NK-92 treated with Interleukin-12 subunit alpha and Interleukin-12 subunit beta, amount 100 ng/mL, for 24 hours (cell line): Measurements from ENCODE around the gene FBLN7.
"Not testable (repeated sequence)": the region's sequence is repeated elsewhere in the genome, so short reads cannot be mapped to it uniquely, and the experiment has no call there.

Experiments used
- DNase-seq: peaks from one replicate; lab custom pipeline; 2025; lab: John Stamatoyannopoulos, UW

The FBLN7 gene, protein sequence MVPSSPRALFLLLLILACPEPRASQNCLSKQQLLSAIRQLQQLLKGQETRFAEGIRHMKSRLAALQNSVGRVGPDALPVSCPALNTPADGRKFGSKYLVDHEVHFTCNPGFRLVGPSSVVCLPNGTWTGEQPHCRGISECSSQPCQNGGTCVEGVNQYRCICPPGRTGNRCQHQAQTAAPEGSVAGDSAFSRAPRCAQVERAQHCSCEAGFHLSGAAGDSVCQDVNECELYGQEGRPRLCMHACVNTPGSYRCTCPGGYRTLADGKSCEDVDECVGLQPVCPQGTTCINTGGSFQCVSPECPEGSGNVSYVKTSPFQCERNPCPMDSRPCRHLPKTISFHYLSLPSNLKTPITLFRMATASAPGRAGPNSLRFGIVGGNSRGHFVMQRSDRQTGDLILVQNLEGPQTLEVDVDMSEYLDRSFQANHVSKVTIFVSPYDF

DNA sequence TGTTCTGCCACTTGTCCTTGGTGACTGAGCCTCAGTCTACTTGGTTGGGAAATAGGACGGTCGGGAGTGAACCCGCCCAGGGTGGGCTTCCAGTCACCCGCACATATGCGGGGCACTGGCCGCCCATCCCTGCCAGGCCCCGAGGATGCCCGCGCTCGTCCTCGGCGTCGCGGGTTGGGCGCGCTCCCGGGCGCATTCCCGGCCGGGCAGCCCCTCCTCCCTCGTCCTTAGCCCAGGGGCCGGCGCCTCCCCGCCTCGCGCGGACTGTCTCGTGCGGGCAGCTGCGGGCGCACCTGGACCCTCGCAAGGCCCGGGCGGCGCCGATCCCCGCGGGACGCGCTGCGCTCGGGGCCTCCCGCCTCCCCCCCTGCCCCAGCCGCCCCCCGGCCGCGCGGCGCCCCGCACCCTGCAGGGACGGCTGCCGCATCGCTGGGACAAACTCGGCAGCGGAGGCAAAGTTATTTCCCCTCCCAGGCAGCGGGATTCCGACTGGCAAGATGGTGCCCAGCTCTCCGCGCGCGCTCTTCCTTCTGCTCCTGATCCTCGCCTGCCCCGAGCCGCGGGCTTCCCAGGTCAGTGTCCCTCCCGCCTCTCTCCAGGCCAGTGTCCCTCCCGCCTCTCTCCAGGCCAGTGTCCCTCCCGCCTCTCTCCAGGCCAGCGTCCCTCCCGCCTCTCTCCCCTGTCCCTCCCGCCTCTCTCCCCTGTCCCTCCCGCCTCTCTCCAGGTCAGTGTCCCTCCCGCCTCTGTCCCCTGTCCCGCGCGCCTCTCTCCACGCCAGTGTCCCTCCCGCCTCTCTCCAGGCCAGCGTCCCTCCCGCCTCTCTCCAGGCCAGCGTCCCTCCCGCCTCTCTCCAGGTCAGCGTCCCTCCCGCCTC lies at the start of gene FBLN7:
Gene FBLN7, plus strand, starts transcription at position 227 of the 874 bp plus-strand sequence. Its CDS starts 271 bp downstream, at position 498.
- no peak for DNase-seq

DNA sequence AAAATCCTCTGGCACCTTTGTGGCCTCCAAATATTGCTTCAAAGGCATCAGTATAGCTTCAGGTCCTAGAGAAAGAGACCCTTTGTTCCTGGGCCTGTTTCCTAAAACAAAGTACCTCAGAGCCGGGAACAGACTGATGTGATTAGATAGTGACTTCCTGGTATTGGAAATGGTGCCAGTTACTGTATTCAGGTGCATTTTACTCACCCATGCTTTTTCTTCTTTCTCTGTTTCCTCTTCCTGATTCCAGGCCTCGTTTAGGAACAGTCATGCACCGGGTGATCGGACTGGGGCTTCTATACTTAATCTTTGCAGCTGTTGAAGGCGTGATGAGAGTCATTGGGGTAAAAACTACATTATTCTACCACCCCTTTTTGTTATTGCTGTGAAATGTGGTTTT lies 48.8 kb upstream of the FBLN7 start:
- DNase-seq, result no peak

DNA sequence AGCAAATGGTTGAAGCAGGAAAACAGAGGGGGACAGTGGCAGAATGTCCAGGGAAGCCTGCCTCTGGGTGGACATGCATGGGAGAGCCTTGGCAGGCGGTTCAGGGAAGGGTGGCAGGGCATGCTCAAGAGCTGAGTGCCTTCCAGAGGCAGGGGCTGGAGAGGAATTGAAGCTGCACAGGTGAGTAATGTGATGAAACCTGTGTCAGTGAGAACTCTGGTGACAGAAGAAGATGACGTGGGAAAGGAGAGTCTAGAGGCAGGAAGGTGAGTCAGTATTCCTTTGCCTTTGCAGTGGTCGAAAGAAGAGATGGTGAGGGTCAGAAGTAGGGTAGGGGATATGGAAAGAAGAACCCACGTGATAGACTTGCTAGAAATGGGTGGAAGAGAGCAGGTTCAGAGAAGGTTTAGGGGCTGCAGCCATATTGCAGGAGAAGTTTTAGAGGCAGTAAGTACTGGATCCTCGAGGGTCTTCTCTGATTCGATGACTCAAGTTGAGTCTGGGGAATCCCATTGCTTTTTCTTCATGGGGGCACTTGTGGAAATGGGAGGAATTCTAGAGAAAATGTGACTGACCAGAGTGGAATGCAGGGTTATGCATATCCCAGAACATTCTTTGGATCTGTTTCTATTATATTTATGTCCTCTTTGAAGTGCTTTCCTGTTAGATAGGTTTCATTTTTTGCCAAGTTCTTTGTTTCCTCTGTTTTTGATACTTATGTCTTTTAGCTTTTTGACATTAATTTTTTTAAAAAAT lies 45.7 kb upstream of the FBLN7 start:
- no peak for DNase-seq

DNA sequence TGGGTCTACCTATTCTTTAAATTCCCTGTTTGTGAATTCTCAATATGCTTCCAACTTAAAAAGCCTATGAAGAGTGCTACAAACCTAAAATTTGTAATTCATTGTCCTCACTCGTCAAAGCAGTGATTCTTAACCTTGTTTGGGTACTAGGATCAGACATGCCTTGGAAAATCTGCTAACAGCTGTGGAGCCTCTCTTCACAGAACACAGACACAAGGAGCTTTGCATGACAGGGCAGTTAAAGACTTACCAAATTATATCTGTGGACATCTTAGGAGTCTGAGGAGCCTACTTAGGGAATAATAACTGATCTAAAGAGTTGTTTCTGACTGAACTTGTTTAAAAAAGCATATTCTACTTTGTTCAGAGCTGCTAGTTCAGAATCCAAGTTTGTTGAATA lies 45.0 kb upstream of the FBLN7 start:
- no peak for DNase-seq

DNA sequence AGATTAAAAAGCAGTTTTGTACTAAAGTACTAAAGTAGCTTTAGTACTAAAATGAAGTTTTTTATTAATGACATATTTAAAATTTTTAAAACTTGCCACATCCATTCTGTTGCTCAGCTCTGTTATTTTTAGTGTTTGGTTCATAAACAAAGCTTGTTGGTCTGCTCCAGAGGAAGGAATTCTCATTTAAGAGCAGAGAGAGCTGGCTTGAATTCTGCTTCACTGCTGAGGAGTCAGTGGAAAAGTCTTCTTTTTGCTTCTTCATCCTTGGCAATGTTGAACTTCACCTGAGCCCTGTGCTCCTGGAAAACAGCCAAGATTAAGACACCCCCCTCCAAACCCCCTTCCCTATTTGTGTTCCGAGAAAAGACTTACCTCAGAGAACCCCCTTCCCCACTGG lies 42.5 kb upstream of the FBLN7 start:
- DNase-seq, result no peak

DNA sequence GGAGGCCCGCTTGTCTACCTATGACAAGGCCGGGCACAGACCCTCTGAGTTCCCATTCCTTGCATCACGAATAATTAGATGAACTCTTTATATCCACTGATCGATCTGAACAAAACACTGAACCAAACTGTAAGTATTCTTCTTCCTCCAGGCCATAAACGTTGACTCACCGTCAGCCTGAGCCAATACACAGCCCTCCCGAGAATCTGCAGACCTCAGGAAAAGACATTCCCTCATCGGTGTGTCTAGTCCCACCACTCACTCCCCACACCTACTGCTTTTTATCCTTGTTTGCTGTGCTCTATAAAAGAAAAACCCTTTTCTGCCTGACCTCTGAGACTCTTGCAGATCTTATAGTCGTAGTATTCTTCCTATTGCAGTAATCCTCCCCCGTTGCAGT lies 42.1 kb upstream of the FBLN7 start:
- DNase-seq, result no peak

DNA sequence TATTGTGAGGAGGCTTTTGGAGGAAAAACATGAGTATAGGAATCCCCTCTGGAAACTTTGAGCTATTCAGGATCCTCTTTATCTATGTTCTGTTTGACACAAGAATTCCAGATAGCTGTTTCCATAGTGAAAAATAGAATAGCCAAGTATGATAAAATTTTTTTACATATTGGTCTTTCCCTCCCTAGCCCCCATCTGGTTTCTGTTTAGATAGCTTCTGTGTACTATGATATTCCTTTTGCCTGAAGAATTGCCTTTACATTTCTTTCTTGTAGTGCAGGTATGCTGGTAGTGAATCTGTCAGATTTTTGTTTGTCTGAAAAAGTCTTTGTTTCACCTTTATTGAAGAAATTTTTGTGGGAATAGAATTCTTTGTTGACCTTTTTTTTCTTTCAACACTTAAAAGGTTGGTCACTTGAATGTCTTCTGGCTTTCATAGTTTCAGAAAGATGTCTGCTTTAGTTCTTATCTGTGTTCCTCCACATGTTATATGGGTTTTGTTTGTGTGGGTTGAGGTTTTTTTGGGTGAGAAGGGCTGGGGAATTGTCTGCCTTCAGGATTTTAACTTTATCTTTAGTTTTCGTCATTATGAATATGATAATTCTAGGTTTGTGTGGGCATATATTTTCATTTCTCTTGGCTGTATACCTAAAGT lies 29.9 kb upstream of the FBLN7 start:
- DNase-seq, result no peak

DNA sequence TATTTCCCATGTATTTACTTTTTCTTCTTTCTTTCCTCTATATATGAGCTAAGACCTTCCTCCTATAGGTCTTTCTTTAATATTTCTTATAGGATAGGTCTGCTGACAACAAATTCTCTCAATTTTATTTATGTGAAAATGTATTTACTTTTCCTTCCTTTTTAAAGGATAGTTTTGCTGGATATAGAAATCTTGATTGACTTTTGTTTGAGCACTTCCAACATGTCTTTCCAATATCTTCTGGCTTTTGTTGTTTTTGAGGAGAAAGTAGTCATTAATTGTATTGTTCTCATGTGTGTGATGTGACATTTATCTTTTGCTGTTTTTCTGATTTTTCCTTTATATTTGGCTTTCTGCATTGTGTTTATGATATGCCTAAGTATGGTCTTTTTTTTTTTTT lies 28.9 kb upstream of the FBLN7 start:
- DNase-seq, result no peak

DNA sequence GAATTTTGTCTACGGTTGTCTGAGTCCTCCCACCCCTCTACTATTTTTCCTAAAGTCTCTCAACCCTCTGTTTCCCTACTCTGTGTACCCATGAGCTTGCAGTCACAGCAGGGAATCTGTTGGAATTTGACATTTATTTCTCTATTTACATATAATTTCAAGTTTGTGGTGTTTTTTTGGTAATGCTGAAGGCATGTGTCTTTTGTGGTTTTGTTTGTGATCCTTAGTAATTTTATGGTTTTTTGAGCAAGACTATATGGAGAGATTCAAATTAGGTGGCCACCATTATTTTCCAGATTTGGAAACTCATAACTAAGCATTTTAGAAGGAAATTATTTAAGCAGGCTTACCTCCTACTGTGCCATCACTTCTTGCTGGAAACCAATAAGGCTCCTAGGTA lies 27.2 kb upstream of the FBLN7 start:
- no peak for DNase-seq

DNA sequence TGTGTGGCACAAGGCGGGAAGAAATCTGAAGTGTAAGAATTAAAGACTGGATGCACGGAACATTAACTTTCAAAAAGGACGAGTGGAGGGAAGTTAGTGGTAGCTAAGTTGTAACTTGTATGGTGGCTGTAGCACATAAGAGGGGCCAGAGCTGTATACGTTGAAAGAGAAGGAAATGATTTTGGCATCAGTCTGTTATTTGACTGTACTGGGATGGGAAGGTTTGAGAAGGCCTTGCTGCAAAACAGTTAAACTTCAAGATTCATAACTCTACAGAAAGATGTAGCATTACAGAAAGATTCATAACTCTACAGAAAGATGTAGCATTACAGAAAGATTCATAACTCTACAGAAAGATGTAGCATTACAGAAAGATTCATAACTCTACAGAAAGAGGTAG lies 24.8 kb upstream of the FBLN7 start:
- DNase-seq, result not testable (repeated sequence)

DNA sequence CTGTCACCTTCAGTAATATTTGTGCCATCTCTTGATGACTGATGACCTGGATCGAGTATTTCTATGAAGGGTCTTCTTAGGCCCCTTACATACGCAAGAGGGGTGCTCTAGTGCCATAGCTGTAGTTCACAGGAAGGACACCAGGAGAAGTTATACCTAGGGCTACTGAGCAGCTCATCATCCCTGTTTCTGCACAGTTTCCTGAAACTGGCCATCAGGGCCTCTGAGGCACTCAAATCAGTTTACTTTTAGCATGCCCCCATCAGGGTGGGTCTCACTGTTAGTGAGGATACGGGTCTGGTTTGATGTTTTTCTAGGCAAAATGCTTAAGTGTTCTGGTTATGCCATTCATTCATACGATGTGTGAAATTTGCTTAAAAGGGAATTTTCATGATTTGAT lies 20.0 kb upstream of the FBLN7 start:
- DNase-seq, result no peak

DNA sequence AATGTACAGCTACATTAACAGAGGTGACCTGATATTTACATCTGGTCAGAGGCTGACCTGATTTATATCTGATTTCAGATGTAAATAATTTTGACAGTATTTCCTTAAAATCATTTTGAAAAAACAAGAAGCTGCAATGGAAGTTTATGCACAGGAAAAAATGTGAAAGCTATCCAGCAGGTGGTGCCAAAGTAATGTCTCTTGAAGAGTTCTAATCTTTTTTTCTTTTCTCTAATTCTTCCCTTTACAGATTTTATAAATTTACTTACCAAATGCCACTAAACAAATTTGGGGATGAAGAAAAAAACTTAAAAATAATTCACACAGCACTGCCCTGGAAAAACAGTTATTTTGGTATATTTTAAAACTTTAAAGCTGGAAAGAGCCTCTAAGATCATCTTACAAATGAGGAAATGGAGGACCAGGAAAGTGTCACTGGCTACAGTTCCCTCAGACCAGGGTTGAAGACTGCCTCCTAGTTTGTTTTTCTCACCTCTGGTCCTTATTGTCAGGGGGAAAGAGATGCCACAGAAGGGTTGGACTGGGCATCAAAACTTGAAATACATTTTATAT lies 16.4 kb upstream of the FBLN7 start:
- DNase-seq, result no peak

DNA sequence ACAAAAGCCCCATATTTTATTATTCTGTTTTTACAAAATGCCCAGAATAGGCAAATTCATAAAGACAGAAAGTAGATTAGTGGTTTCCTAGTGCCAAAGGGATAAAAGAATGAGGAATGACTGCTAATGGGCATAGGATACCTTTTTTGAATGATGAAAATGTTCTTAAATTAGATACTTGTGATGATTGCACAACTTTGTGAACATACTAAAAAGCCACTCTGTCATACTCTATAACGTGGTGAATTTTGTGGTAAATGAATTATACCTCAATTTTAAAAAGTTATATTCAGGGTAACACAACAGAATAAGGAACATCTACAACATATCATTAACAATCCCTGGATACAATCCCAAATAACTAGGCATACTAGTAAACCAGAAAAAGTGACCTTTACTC lies 9.1 kb upstream of the FBLN7 start:
- DNase-seq, result no peak

DNA sequence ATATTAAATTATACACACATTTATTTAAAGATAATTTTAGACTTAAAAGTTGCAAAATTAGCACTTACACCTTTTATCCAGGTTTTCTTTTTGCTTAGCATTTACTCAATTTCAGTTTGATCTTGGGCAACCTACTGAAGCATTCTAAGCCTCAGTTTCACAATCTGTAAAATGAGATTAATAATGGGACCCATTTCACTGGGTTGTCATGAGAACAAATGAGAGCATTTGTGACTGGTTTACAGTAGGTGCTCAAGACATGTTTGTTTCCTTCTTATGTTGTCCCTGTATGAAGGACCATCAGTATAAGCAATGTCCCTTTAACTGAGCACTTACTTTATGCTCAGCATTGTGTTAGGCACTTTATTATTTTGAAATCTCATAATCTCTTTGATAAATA lies 4.8 kb upstream of the FBLN7 start:
- DNase-seq, result no peak

DNA sequence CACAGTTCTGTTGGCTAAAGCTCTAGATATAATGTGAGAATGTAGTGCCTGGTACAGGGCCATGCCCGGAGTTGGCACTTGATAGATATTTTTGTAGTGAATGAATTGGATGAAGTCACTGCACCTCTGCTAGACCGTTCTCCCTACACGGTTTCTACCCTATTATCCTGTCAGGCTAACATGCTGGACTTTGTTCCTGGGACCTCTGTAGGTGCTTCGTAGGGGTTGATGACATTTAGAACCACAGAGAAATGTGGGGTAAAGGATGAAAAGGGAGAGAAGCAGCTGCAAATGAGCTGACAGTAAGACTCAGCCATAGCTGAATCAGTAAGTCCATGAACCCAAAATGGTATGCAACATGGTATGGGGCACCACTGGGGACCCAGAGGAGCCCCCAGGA lies 4.1 kb upstream of the FBLN7 start:
- no peak for DNase-seq

DNA sequence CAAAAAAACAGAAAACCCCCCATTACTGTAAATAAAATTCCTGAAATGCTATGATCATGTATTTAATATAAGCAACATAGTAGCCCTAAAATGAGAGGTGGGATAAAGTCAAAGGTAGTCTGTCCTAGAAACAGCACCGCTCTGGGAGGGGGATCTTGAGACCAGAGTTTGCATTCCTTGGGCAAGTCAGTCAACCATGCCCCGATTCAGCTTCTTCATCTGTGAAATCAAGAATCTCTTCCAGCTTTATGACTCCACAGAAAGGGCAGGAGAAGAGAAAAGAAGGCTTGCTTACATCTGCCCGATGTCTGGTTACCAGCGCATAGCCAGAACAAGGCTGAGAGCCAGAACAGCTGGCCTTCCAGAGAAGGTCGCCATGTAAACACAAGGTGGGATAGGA lies 2.1 kb upstream of the FBLN7 start:
- no peak for DNase-seq

DNA sequence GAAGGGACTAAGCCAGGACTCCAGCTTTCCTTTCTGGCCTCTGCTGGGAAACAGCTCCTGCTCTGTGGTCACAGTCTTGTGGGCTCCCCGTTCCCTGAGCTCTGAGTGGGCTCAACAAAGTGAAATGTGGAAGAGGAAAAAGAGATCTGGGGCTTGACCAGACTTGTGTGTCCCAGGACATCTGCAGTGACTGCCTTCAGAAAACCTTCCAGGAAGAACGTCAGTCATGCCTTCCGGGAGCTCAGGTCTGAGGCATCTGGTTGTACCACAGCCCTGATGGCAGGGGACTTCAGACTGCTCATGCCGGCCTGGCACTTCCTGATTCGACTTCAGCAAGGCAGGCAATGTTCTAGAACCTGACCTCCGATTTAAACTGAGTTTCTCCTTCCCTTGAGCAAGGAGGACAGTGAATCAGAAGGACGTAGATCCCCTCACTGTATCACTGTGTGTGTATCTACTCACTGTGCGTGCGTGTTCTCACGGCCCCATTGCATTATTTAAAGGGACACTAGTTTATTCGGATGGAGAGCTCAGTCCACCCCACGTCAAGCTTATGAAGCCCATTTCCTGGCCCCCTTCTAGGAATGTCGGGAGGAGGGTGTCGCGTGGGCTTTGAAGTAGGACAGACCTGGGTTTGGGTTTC lies 548 bp upstream of the FBLN7 start:
- no peak for DNase-seq

DNA sequence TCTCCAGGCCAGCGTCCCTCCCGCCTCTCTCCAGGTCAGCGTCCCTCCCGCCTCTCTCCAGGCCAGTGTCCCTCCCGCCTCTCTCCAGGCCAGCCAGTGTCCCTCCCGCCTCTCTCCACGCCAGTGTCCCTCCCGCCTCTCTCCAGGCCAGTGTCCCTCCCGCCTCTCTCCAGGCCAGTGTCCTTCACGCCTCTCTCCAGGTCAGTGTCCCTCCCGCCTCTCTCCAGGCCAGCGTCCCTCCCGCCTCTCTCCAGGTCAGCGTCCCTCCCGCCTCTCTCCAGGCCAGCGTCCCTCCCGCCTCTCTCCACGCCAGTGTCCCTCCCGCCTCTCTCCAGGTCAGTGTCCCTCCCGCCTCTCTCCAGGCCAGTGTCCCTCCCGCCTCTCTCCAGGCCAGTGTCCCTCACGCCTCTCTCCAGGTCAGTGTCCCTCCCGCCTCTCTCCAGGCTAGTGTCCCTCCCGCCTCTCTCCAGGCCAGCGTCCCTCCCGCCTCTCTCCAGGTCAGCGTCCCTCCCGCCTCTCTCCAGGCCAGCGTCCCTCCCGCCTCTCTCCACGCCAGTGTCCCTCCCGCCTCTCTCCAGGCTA lies 939 bp downstream of the FBLN7 start:
- DNase-seq, result not testable (repeated sequence)

DNA sequence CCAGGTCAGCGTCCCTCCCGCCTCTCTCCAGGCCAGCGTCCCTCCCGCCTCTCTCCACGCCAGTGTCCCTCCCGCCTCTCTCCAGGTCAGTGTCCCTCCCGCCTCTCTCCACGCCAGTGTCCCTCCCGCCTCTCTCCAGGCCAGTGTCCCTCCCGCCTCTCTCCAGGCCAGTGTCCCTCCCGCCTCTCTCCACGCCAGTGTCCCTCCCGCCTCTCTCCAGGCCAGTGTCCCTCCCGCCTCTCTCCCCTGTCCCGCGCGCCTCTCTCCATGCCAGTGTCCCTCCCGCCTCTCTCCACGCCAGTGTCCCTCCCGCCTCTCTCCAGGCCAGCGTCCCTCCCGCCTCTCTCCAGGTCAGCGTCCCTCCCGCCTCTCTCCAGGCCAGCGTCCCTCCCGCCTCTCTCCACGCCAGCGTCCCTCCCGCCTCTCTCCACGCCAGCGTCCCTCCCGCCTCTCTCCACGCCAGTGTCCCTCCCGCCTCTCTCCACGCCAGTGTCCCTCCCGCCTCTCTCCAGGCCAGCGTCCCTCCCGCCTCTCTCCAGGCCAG lies 1.5 kb downstream of the FBLN7 start:
- not testable (repeated sequence) for DNase-seq

DNA sequence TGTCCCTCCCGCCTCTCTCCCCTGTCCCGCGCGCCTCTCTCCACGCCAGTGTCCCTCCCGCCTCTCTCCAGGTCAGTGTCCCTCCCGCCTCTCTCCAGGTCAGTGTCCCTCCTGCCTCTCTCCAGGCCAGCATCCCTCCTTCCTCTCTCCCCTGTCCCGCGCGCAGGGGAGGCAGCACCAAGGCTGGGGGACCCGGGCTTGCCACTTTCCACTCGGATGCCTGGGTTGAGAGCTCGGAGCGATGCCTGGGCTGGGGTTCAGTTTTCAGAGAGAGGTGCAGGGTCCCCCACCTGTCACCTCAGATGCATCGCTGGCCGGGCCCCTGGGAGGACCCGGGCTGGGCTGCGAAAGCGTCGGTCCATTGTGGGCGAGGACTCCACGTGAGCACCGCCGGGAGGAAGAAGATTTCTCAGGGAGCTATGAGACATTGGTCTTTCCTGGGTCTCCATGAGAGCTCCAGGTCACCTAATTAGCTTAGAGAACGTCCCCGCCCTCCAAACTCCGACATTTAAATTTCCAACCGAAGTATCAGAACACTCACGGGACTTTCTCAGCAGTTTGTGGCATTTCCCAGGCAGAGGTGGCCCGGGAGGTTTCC lies 2.1 kb downstream of the FBLN7 start:
- DNase-seq, result no peak
